ENCODE results near the gene PCSK9.

The PCSK9 gene

DNA sequence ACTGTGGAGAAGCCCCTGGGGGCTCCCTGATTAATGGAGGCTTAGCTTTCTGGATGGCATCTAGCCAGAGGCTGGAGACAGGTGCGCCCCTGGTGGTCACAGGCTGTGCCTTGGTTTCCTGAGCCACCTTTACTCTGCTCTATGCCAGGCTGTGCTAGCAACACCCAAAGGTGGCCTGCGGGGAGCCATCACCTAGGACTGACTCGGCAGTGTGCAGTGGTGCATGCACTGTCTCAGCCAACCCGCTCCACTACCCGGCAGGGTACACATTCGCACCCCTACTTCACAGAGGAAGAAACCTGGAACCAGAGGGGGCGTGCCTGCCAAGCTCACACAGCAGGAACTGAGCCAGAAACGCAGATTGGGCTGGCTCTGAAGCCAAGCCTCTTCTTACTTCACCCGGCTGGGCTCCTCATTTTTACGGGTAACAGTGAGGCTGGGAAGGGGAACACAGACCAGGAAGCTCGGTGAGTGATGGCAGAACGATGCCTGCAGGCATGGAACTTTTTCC, 24.8 kb downstream of the PCSK9 start:
- no peak overlapping the region for H3K18ac ChIP-seq (ENCODE audit: low read length)
- H3K4me3 ChIP-seq (ENCODE audit: low read depth, low read length): no peak overlapping the region
- H3K9ac ChIP-seq (ENCODE audit: low read length): no peak overlapping the region
- H3K4me2 ChIP-seq (ENCODE audit: low read length): no peak overlapping the region
- no peak overlapping the region for H4K12ac ChIP-seq (ENCODE audit: low read depth, low read length)
- H3K4me1 ChIP-seq (ENCODE audit: control insufficient read depth in 1 of 2, insufficient read depth in 2 of 2, low read length in 2 of 2): no peaks in the 10 kb centered on the region
- no peaks in the 10 kb centered on the region for H3K79me1 ChIP-seq (ENCODE audit: low read length)
- H3K9me3 ChIP-seq (ENCODE audit: insufficient read depth, low read depth, low read length): no peaks in the 10 kb centered on the region
- no peak overlapping the region for H2AK5ac ChIP-seq (ENCODE audit: low read length)
- no peaks in the 10 kb centered on the region for H3K79me2 ChIP-seq (ENCODE audit: control insufficient read depth, insufficient read depth, low read length, poor library complexity)
- no peak overlapping the region for H3K4ac ChIP-seq (ENCODE audit: low read depth, low read length)
- no peak for DNase-seq
- no peaks in the 10 kb centered on the region for H3K27me3 ChIP-seq (ENCODE audit: insufficient read depth, low read length)
- no peak overlapping the region for H4K91ac ChIP-seq (ENCODE audit: low read depth, low read length)
- WGBS (ENCODE audit: extremely low coverage, insufficient coverage, insufficient read length): no CpG with 5 or more reads among the region's 12 CpGs
- no peak overlapping the region for H2BK120ac ChIP-seq (ENCODE audit: insufficient read depth, low read length, poor library complexity)
- no peak overlapping the region for H4K8ac ChIP-seq (ENCODE audit: low read depth, low read length)
- H2AFZ ChIP-seq (ENCODE audit: insufficient read depth, low read length, poor library complexity): no peak overlapping the region
- H3K14ac ChIP-seq (ENCODE audit: low read length): no peak overlapping the region
- peaks cover 12 to 20% of the 10 kb centered on the region in 2 experiments for H3K36me3 ChIP-seq (ENCODE audit: control insufficient read depth in 1 of 2, insufficient read depth in 2 of 2, low read length in 2 of 2)
- H3K27ac ChIP-seq (ENCODE audit: low read depth, low read length): no peak overlapping the region
- no peak overlapping the region for H3K23ac ChIP-seq (ENCODE audit: low read length)
- H2BK12ac ChIP-seq (ENCODE audit: low read length): no peak overlapping the region
- H2BK5ac ChIP-seq (ENCODE audit: low read depth, low read length, poor library complexity): no peak overlapping the region

DNA sequence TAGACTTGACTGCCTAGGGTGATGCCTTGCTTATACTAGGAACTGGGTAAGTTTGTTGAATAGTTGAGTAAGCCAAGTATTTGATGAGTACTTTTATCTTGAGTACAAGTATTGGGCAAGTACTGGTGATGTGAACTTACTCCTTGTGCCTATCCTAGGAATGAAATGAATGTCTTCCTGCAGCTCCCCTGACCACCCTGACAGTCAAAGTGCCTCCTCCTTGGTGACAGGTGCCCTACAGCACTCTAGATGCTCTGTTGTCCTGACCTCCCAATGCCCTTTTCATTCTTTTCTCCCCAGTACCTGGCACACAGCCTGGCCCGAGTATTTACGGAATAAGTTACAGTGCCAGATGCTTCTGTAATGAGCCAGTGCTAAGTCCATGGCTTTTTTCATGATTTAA, 25.5 kb downstream of the PCSK9 start:
- Histone ChIP-seq H3K14ac (ENCODE audit: low read length) (no peak overlapping the region), H3K9ac (ENCODE audit: low read length) (no peak overlapping the region), H3K4me1 (ENCODE audit: control insufficient read depth in 1 of 2, insufficient read depth in 2 of 2, low read length in 2 of 2) (no peaks in the 10 kb centered on the region), H2BK12ac (ENCODE audit: low read length) (no peak overlapping the region), H3K4me3 (ENCODE audit: low read depth, low read length) (no peak overlapping the region), H3K79me2 (ENCODE audit: control insufficient read depth, insufficient read depth, low read length, poor library complexity) (no peaks in the 10 kb centered on the region), H3K23ac (ENCODE audit: low read length) (no peak overlapping the region), H3K4ac (ENCODE audit: low read depth, low read length) (no peak overlapping the region), H2BK5ac (ENCODE audit: low read depth, low read length, poor library complexity) (no peak overlapping the region), H2BK120ac (ENCODE audit: insufficient read depth, low read length, poor library complexity) (no peak overlapping the region), H4K91ac (ENCODE audit: low read depth, low read length) (no peak overlapping the region), H3K27me3 (ENCODE audit: insufficient read depth, low read length) (no peaks in the 10 kb centered on the region), H3K9me3 (ENCODE audit: insufficient read depth, low read depth, low read length) (no peaks in the 10 kb centered on the region), H2AFZ (ENCODE audit: insufficient read depth, low read length, poor library complexity) (no peak overlapping the region), H4K8ac (ENCODE audit: low read depth, low read length) (no peak overlapping the region), H3K4me2 (ENCODE audit: low read length) (no peak overlapping the region), H3K36me3 (ENCODE audit: control insufficient read depth in 1 of 2, insufficient read depth in 2 of 2, low read length in 2 of 2) (peaks cover 17 to 26% of the 10 kb centered on the region in 2 experiments), H2AK5ac (ENCODE audit: low read length) (no peak overlapping the region), H4K12ac (ENCODE audit: low read depth, low read length) (no peak overlapping the region), H3K18ac (ENCODE audit: low read length) (no peak overlapping the region), H3K79me1 (ENCODE audit: low read length) (no peaks in the 10 kb centered on the region), H3K27ac (ENCODE audit: low read depth, low read length) (no peak overlapping the region)
- DNase-seq: peak in 1 of 2 donors; percentile 15
- no CpG with 5 or more reads among the region's 2 CpGs for WGBS (ENCODE audit: extremely low coverage, insufficient coverage, insufficient read length)

DNA sequence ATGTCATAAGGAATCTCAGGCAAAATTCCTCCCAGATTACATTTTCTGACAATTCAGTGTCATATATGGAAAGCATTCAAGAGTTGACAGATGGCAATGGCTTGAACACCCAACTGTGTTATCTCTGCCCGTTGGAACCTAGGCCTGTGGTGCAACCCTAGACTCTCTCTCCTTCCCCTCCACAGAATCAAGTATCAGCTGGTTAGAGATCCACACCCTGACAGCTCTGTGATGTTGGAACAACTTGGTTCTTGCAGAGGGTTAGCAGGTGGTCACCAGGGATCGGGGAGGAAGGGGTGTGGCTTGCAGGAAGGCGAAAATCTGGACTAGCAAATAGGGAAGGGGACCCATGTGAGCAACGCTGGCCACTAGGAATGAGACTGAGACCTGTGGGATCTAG, 26.3 kb downstream of the PCSK9 start:
- Histone ChIP-seq H3K9me3 (ENCODE audit: insufficient read depth, low read depth, low read length) (no peaks in the 10 kb centered on the region), H3K9ac (ENCODE audit: low read length) (no peak overlapping the region), H3K4me1 (ENCODE audit: control insufficient read depth in 1 of 2, insufficient read depth in 2 of 2, low read length in 2 of 2) (no peaks in the 10 kb centered on the region), H3K4me2 (ENCODE audit: low read length) (no peak overlapping the region), H4K12ac (ENCODE audit: low read depth, low read length) (no peak overlapping the region), H3K79me2 (ENCODE audit: control insufficient read depth, insufficient read depth, low read length, poor library complexity) (no peaks in the 10 kb centered on the region), H2BK12ac (ENCODE audit: low read length) (no peak overlapping the region), H2AK5ac (ENCODE audit: low read length) (no peak overlapping the region), H4K8ac (ENCODE audit: low read depth, low read length) (no peak overlapping the region), H3K4ac (ENCODE audit: low read depth, low read length) (no peak overlapping the region), H3K4me3 (ENCODE audit: low read depth, low read length) (no peak overlapping the region), H3K27me3 (ENCODE audit: insufficient read depth, low read length) (no peaks in the 10 kb centered on the region), H3K23ac (ENCODE audit: low read length) (no peak overlapping the region), H2AFZ (ENCODE audit: insufficient read depth, low read length, poor library complexity) (no peak overlapping the region), H3K18ac (ENCODE audit: low read length) (no peak overlapping the region), H3K27ac (ENCODE audit: low read depth, low read length) (no peak overlapping the region), H3K14ac (ENCODE audit: low read length) (no peak overlapping the region), H2BK120ac (ENCODE audit: insufficient read depth, low read length, poor library complexity) (no peak overlapping the region), H4K91ac (ENCODE audit: low read depth, low read length) (no peak overlapping the region), H3K79me1 (ENCODE audit: low read length) (no peaks in the 10 kb centered on the region), H2BK5ac (ENCODE audit: low read depth, low read length, poor library complexity) (no peak overlapping the region), H3K36me3 (ENCODE audit: control insufficient read depth in 1 of 2, insufficient read depth in 2 of 2, low read length in 2 of 2) (peaks cover 20 to 34% of the 10 kb centered on the region in 2 experiments)
- peak in 1 of 2 donors; percentile 28 for DNase-seq
- WGBS (ENCODE audit: extremely low coverage, insufficient coverage, insufficient read length): no CpG with 5 or more reads among the region's 4 CpGs

DNA sequence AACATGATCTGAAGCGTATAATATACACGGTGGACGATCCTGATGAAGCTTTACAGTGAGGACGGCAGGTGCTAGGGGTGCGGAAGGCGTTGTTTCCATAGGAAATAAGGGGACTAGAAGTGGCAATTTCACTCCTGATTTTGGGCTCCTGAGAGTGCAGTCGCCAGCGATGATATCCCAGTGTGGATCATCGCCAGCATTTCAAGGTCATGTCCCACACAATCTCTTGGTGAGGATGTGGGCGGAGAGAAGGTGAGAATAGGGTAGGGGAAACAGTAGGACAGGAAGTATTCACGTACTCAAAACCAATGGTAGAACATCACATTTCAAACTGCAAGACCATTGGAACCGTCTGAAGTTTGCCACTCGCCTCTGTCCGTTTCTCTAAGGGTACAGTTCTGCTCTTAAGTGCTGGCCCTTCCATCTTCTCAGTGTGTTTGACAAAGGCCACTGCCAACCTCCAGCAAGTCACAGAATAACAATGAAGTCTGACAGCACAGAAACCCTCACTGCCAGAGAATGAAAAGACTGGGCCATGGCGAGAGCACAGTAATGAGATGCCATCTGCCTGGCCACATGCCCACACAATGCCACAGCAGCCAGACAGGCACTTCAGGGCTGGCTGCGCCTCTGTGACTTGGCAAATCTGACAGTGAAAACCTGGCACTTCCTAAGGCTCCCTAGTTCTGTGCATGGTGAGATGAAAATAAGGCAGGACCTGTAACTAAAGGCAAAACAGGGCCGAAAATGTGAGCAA, 27.9 kb downstream of the PCSK9 start:
- no peak overlapping the region for H4K12ac ChIP-seq (ENCODE audit: low read depth, low read length)

More for the DNA sequence above, 27.9 kb downstream of the PCSK9 start:
- Histone ChIP-seq H3K4ac (ENCODE audit: low read depth, low read length) (no peak overlapping the region), H2BK120ac (ENCODE audit: insufficient read depth, low read length, poor library complexity) (no peak overlapping the region), H3K36me3 (ENCODE audit: control insufficient read depth in 1 of 2, insufficient read depth in 2 of 2, low read length in 2 of 2) (peaks cover 29 to 45% of the 10 kb centered on the region in 2 experiments), H3K9ac (ENCODE audit: low read length) (no peak overlapping the region), H2BK5ac (ENCODE audit: low read depth, low read length, poor library complexity) (no peak overlapping the region), H3K4me1 (ENCODE audit: control insufficient read depth in 1 of 2, insufficient read depth in 2 of 2, low read length in 2 of 2) (no peaks in the 10 kb centered on the region), H3K9me3 (ENCODE audit: insufficient read depth, low read depth, low read length) (no peaks in the 10 kb centered on the region), H3K27me3 (ENCODE audit: insufficient read depth, low read length) (no peaks in the 10 kb centered on the region), H3K23ac (ENCODE audit: low read length) (no peak overlapping the region), H2BK12ac (ENCODE audit: low read length) (no peak overlapping the region), H3K18ac (ENCODE audit: low read length) (no peak overlapping the region), H3K27ac (ENCODE audit: low read depth, low read length) (no peak overlapping the region), H3K14ac (ENCODE audit: low read length) (no peak overlapping the region), H2AFZ (ENCODE audit: insufficient read depth, low read length, poor library complexity) (no peak overlapping the region), H3K79me2 (ENCODE audit: control insufficient read depth, insufficient read depth, low read length, poor library complexity) (no peaks in the 10 kb centered on the region), H3K79me1 (ENCODE audit: low read length) (no peaks in the 10 kb centered on the region), H4K8ac (ENCODE audit: low read depth, low read length) (no peak overlapping the region), H3K4me2 (ENCODE audit: low read length) (no peak overlapping the region), H2AK5ac (ENCODE audit: low read length) (no peak overlapping the region), H3K4me3 (ENCODE audit: low read depth, low read length) (no peak overlapping the region), H4K91ac (ENCODE audit: low read depth, low read length) (no peak overlapping the region)
- DNase-seq: no peak
- WGBS (ENCODE audit: extremely low coverage, insufficient coverage, insufficient read length): no CpG with 5 or more reads among the region's 17 CpGs
